Measurements from ENCODE around the gene ZNF334.

- TF ChIP-seq CTCF (conservative IDR thresholded peaks at IDR 0.05; ENCODE audit: low read length): no peak
- TF ChIP-seq EZH2phosphoT487 (IDR thresholded peaks at IDR 0.05; ENCODE audit: borderline replicate concordance, low read depth, low read length): no peak
These were observed 36.1 kb downstream of the ZNF334 start for GRCh38 chr20:46477225-46477624.

Measured in OCI-LY7 (cell line).